GM12878 (cell line): Measurements from ENCODE around the gene CIPC. TPM values are rescaled to one million over a fixed set of nuclear protein-coding genes. Genes with fewer than 3 reads are reported as not detected.

ENCODE experiments used
- ATAC-seq: fragments of 200-7000 bp; cut with Tn5 transposase; 3 replicates; pipeline ENCODE4 v1.9.1; 2020; ENCODE audit warnings: mild to moderate bottlenecking, moderate library complexity
- BruUV-seq: library from RNA; stranded (reverse); fragments of 400-500 nt; replicated peaks from 2 replicates; lab custom pipeline; 2021; lab: Mats Ljungman, UMichigan
- CTCF ChIA-PET: fragments of 300-600 bp; sonication (Branson Sonifier 250); formaldehyde crosslinking; extraction: SDS; loops from one replicate; lab custom pipeline; 2021; ENCODE audit warnings: inconsistent platforms; lab: Yijun Ruan, JAX
- POLR2A ChIA-PET: fragments of 350-600 bp; formaldehyde crosslinking; extraction: SDS; loops from one replicate; lab custom pipeline; 2021; ENCODE audit warnings: inconsistent platforms; lab: Charles Lee
- RAD21 ChIA-PET: fragments of 300-600 bp; sonication (Branson Sonifier 250); formaldehyde crosslinking; loops from one replicate; lab custom pipeline; 2023; ENCODE audit warnings: antibody characterized with exemption; ENCODE audit not compliant: unreplicated experiment; lab: Charles Lee
- SMC1A ChIA-PET: fragments of 300-600 bp; sonication (Branson Sonifier 250); formaldehyde crosslinking; loops from one replicate; lab custom pipeline; 2023; ENCODE audit not compliant: unreplicated experiment, uncharacterized antibody; lab: Charles Lee
- DNase-seq: peaks from one replicate; pipeline ENCODE4 v3.0.0-alpha.2; 2011; ENCODE audit warnings: low read depth, low spot score
- FAIRE-seq: peaks from 3 replicates; lab custom pipeline; 2011; peaks lifted over from hg19 to GRCh38; lab: Jason Lieb, UNC
- H2AFZ ChIP-seq: 2 replicates; pipeline ENCODE4 v1.6.0; 2011; ENCODE audit warnings: low read depth, low read length, control low read depth; ENCODE audit not compliant: control insufficient read depth
- H3K27ac ChIP-seq: 2 replicates; pipeline ENCODE4 v1.5.1; 2011; ENCODE audit warnings: control low read depth; ENCODE audit not compliant: control insufficient read depth, insufficient read depth
- H3K27me3 ChIP-seq, 2 experiments: replicated peaks in 1 of 2; 2 replicates each; pipeline versions ENCODE4 v1.6.0 to v1.6.1; 2011; ENCODE audit warnings: low read length in 1 of 2; ENCODE audit not compliant: control insufficient read depth in 2 of 2, insufficient read depth in 2 of 2
- H3K36me3 ChIP-seq, 2 experiments: 2 replicates each; pipeline ENCODE4 v1.5.1; 2011; ENCODE audit warnings: low read length in 1 of 2; ENCODE audit not compliant: control insufficient read depth in 2 of 2, insufficient read depth in 2 of 2
- H3K4me1 ChIP-seq: 2 replicates; pipeline ENCODE4 v1.6.1; 2011; ENCODE audit warnings: mild to moderate bottlenecking, low read length, moderate library complexity, mixed read lengths; ENCODE audit not compliant: control insufficient read depth, insufficient read depth
- H3K4me2 ChIP-seq: 2 replicates; pipeline ENCODE4 v1.6.0; 2011; ENCODE audit warnings: control low read depth; ENCODE audit not compliant: control insufficient read depth, insufficient read depth
- H3K4me3 ChIP-seq: fragments of 200-600 bp; sonication (generic); 2 replicates; pipeline ENCODE4 v1.5.1; 2016
- H3K79me2 ChIP-seq: 2 replicates; pipeline ENCODE4 v1.6.0; 2011; ENCODE audit warnings: low read length; ENCODE audit not compliant: control insufficient read depth, insufficient read depth
- H3K9ac ChIP-seq: 2 replicates; pipeline ENCODE4 v1.8.0; 2011; ENCODE audit warnings: low read length, control low read depth, mixed read lengths; ENCODE audit not compliant: control insufficient read depth, insufficient read depth
- H3K9me3 ChIP-seq: replicated peaks from 3 replicates; pipeline ENCODE4 v1.5.1; 2011; ENCODE audit warnings: mild to moderate bottlenecking, low read length; ENCODE audit not compliant: control insufficient read depth, insufficient read depth
- H4K20me1 ChIP-seq: 2 replicates; pipeline ENCODE4 v1.6.0; 2011; ENCODE audit not compliant: control insufficient read depth, insufficient read depth
- BCLAF1 ChIP-seq: fragments of 450-650 bp; IDR thresholded peaks from 2 replicates; pipeline ENCODE4 v1.6.1; 2017; ENCODE audit warnings: antibody characterized with exemption, mild to moderate bottlenecking, moderate library complexity
- CREB1 ChIP-seq: IDR thresholded peaks from 2 replicates; pipeline ENCODE4 v1.6.1; 2012; ENCODE audit warnings: low read depth, mild to moderate bottlenecking, inconsistent platforms
- HDAC2 ChIP-seq: fragments of 200-600 bp; sonication (generic); IDR thresholded peaks from 2 replicates; pipeline ENCODE4 v1.6.1; 2017
- ZBED1 ChIP-seq: IDR thresholded peaks from 2 replicates; pipeline ENCODE4 v1.6.1; 2016; ENCODE audit warnings: borderline replicate concordance
- ZNF217 ChIP-seq: fragments of 450-650 bp; IDR thresholded peaks from 2 replicates; pipeline ENCODE4 v1.6.1; 2017; ENCODE audit warnings: antibody characterized with exemption, mild to moderate bottlenecking
- ZNF24 ChIP-seq: fragments of 450-650 bp; IDR thresholded peaks from 2 replicates; pipeline ENCODE4 v1.6.1; 2017; ENCODE audit warnings: antibody characterized with exemption, mild to moderate bottlenecking
- ZZZ3 ChIP-seq: IDR thresholded peaks from 2 replicates; pipeline ENCODE4 v1.6.1; 2011; ENCODE audit warnings: low read depth; ENCODE audit not compliant: control insufficient read depth, insufficient read length
- WGBS: methylation state at CpG from one replicate; pipeline ENCODE4 v1.1.6; 2016; ENCODE audit warnings: low lambda C conversion rate; ENCODE audit not compliant: insufficient replicate concordance, insufficient coverage; ENCODE audit errors: missing lambda C conversion rate; 5-methylcytosine and 5-hydroxymethylcytosine counted together
- in situ Hi-C: fragments of 300-500 bp; cut with MboI; formaldehyde crosslinking; loops from 9 replicates; pipeline ENCODE4 v1.14.3; 2018; ENCODE audit warnings: mixed read lengths
- intact Hi-C: fragments of 100-400 bp; cut with micrococcal nuclease; formaldehyde crosslinking; loops from one replicate; pipeline ENCODE4 v1.14.2; 2022; ENCODE audit not compliant: unreplicated experiment
- polyA plus RNA-seq, 11 experiments: library from polyadenylated mRNA; depleted of rRNA in 4 of 11; unstranded in 6 of 11; stranded (reverse) in 5 of 11; fragments of >200 nt; fragmentation: Nextera tagmentation in 4 of 11; fragmentation: Illumina TruSeq in 1 of 11; extraction: Ambion mirVana in 4 of 11; extraction: Trizol in 1 of 11; gene quantifications; 1 replicate in 1 of 11; 2 replicates in 10 of 11; pipeline versions ENCODE4 v1.2.1 to v1.2.3, GENCODE V29; 2011 to 2016; ENCODE audit warnings: inconsistent platforms in 2 of 11, missing spikeins in 2 of 11, low read depth in 1 of 11
- total RNA-seq, 4 experiments: library from RNA; depleted of rRNA in 3 of 4; stranded (reverse); fragments of >200 nt in 3 of 4; fragmentation: Illumina TruSeq in 1 of 4; extraction: Trizol in 1 of 4; gene quantifications; 2 replicates each; pipeline versions ENCODE4 v1.2.1 to v1.2.3, GENCODE V29; 2013 to 2021
- TF ChIP-seq, protein P1 (sequence below): IDR thresholded peaks from 2 replicates; pipeline ENCODE4 v1.6.1; 2012; ENCODE audit warnings: low read depth, low read length, improper control_type of control experiment

The CIPC gene
- total and polyA plus RNA-seq, 10 of the 15 experiments (the other 5 are each of a cell fraction or from before 2014, with no cell fraction given) = 5.6 to 29.5 (median 16.5) TPM

DNA sequence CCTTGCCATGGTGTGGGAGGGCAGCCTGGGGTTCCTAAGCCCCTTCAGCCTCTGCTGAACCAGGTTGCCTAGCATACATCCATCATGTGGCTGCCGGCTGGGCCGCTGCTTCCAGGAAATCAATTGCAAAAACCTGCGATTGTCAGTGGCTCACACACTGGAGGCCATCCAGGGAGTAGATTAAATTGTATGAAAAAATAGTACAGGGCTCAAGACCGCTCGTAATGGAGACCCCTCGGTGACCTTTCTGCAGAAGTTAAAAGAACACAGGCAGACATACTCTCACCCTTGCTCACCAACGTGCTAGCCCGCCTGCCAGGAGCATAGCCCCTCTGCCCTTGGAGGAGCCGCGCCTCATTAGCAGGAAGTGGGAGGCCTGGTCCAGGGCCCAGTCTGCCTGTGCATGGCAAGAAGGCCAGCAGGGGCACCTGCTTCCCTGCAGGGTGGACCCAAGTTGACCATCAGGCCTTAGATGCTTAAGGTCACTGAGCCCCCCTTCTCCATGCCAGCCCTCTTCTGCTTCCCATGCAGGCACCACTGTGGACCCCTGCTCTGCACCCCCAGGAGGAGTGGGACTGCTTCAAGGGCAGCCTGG lies 31.4 kb upstream of the CIPC start:
- BruUV-seq = no TSS peak
- Histone ChIP-seq H3K4me2 (peak overlapping the region; percentile 51; the same call in 1 of the 2 replicates), H3K9ac (no peak overlapping the region), H3K4me1 (peaks cover 14% of the 10 kb centered on the region), H3K36me3 (no peaks in the 10 kb centered on the region), H3K27me3 (peaks cover 0 to 10% of the 10 kb centered on the region in 2 experiments; a peak in 2 of 4 replicates), H4K20me1 (no peaks in the 10 kb centered on the region), H3K79me2 (no peaks in the 10 kb centered on the region), H3K9me3 (no peaks in the 10 kb centered on the region), H2AFZ (no peak overlapping the region), H3K4me3 (no peak overlapping the region), H3K27ac (no peak overlapping the region)
- ChIA-PET POLR2A (interaction anchor here (0.9 to 1.0 kb wide), 3 partner anchors 105 to 152 kb away, joined by 3 to 5 read pairs (median 3); no protein-coding TSS in a partner anchor), SMC1A (interaction anchor here (0.9 to 9.6 kb wide), 17 partner anchors 12 to 356 kb away, joined by 3 to 370 read pairs (median 7); no protein-coding TSS in a partner anchor), RAD21 (interaction anchor here (0.6 to 15.5 kb wide), 20 partner anchors 13 to 208 kb away, joined by 3 to 498 read pairs (median 5); partner anchors contain the start of gene CIPC), CTCF (interaction anchor here (0.7 to 20.7 kb wide), 17 partner anchors 12 to 193 kb away, joined by 3 to 848 read pairs (median 4); no protein-coding TSS in a partner anchor)
- no peak for ATAC-seq
- no peak for FAIRE-seq
- DNase-seq = no peak
- TF ChIP-seq, protein P1, sequence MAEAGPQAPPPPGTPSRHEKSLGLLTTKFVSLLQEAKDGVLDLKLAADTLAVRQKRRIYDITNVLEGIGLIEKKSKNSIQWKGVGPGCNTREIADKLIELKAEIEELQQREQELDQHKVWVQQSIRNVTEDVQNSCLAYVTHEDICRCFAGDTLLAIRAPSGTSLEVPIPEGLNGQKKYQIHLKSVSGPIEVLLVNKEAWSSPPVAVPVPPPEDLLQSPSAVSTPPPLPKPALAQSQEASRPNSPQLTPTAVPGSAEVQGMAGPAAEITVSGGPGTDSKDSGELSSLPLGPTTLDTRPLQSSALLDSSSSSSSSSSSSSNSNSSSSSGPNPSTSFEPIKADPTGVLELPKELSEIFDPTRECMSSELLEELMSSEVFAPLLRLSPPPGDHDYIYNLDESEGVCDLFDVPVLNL = no peak
- TF ChIP-seq ZNF24 = no peak
- no peak for TF ChIP-seq ZBED1
- no peak for TF ChIP-seq BCLAF1
- no peak for TF ChIP-seq HDAC2
- no peak for TF ChIP-seq ZZZ3
- TF ChIP-seq ZNF217 = no peak
- TF ChIP-seq CREB1 = no peak
- intact Hi-C loops = no loop called here
- WGBS = 84% methylated on average over 10 of the region's 10 CpGs
- in situ Hi-C loops = loop anchor here (10.0 kb wide), 3 partner anchors 152 to 352 kb away; no protein-coding TSS in a partner anchor
